Stimulated activated CD4-positive, alpha-beta T cell treated with anti-CD3 and anti-CD28 coated beads, TNF-alpha, amount 100 ng/mL, for 24 hours (primary cell): ENCODE measurements around the gene FSTL5.

Source experiments
- DNase-seq, 3 experiments: peaks; one replicate each; pipeline ENCODE4 v3.0.0-alpha.2; 2020; ENCODE audit warnings: low read depth in 3 of 3

Gene FSTL5

GRCh38 chr4:161577579-161578301 lies 586.1 kb downstream of the FSTL5 start:
- no peak for DNase-seq

GRCh38 chr4:161573836-161574235 lies 590.0 kb downstream of the FSTL5 start:
- no peak for DNase-seq

GRCh38 chr4:161564230-161564834 lies 599.5 kb downstream of the FSTL5 start:
- no peak for DNase-seq

- no peak for DNase-seq
Observed at GRCh38 chr4:161555689-161556660, 607.8 kb downstream of the FSTL5 start.

GRCh38 chr4:161554372-161554990 lies 609.3 kb downstream of the FSTL5 start:
- DNase-seq: no peak

- DNase-seq: no peak
Observed at GRCh38 chr4:161546902-161547301, 616.9 kb downstream of the FSTL5 start.

- no peak for DNase-seq
Observed at GRCh38 chr4:161540265-161540664, 623.5 kb downstream of the FSTL5 start.

GRCh38 chr4:161538941-161539340 lies 624.9 kb downstream of the FSTL5 start:
- DNase-seq: no peak

GRCh38 chr4:161530710-161531109 lies 633.1 kb downstream of the FSTL5 start:
- DNase-seq: no peak

GRCh38 chr4:161525121-161525520 lies 638.7 kb downstream of the FSTL5 start:
- DNase-seq: no peak

- DNase-seq: no peak
Observed at GRCh38 chr4:161522031-161522430, 641.8 kb downstream of the FSTL5 start.

GRCh38 chr4:161519611-161520010 lies 644.2 kb downstream of the FSTL5 start:
- no peak for DNase-seq

- no peak for DNase-seq
Observed at GRCh38 chr4:161517941-161518340, 645.9 kb downstream of the FSTL5 start.

- no peak for DNase-seq
Observed at GRCh38 chr4:161505141-161505540, 658.7 kb downstream of the FSTL5 start.

GRCh38 chr4:161498155-161498554 lies 665.6 kb downstream of the FSTL5 start:
- no peak for DNase-seq

- DNase-seq: no peak
Observed at GRCh38 chr4:161486461-161486860, 677.3 kb downstream of the FSTL5 start.

- no peak for DNase-seq
Observed at GRCh38 chr4:161466316-161466715, 697.5 kb downstream of the FSTL5 start.

GRCh38 chr4:161463436-161463835 lies 700.4 kb downstream of the FSTL5 start:
- no peak for DNase-seq

GRCh38 chr4:161457906-161458305 lies 705.9 kb downstream of the FSTL5 start:
- DNase-seq: no peak

GRCh38 chr4:161457311-161457710 lies 706.5 kb downstream of the FSTL5 start:
- no peak for DNase-seq

- DNase-seq: no peak
Observed at GRCh38 chr4:161454860-161455259, 708.9 kb downstream of the FSTL5 start.
